ENCODE results near the gene ZNF883. TPM values are rescaled to one million over a fixed set of nuclear protein-coding genes. Genes with fewer than 3 reads are reported as not detected.

ZNF883 gene
- total and polyA plus RNA-seq, 2 experiments from 2014 or later: 26.8 to 44.4 TPM

DNA sequence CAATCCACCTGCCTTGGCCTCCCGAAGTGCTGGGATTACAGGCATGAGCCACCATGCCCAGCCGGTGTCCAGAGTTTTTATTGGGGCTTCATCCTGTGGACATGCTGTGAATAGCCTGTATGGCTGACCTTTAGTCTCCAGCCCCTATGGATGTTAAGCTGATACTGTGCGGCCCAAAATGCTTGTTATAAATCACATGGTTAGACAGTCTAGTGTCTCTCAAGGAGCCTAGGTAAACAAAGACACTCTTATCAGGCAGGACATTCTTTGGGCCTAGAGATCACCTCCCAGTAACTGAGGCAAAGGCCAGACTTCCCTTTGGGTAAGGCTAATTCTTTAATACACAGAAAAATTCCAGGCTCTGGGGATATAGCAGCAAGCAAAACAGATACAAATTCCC, 99.4 kb downstream of the ZNF883 start:
- H3K27me3 ChIP-seq (ENCODE audit: insufficient read depth): peaks cover 17% of the 10 kb centered on the region; the same call in 1 of the 2 replicates
- Mint-ChIP-seq H3K4me3 (no peak overlapping the region), H3K9me3 (no peaks in the 10 kb centered on the region), H3K36me3 (ENCODE audit: low read depth) (no peaks in the 10 kb centered on the region), H3K4me1 (no peaks in the 10 kb centered on the region), H3K27ac (no peak overlapping the region), H3K27me3 (ENCODE audit: insufficient read depth, low read depth, poor library complexity) (peaks cover 1% of the 10 kb centered on the region)
- ATAC-seq (no peak), DNase-seq (ENCODE audit: low spot score) (no peak)
- no peaks in the 10 kb centered on the region for H3K9me2 ChIP-seq (ENCODE audit: insufficient read depth)
- no peaks in the 10 kb centered on the region for H3F3A ChIP-seq (replicated peaks; ENCODE audit: low read depth)
- no peak overlapping the region for H3K27ac ChIP-seq (ENCODE audit: low read depth)
- no peak overlapping the region for H3K4me2 ChIP-seq
- H3K79me2 ChIP-seq (replicated peaks; ENCODE audit: insufficient read depth): no peaks in the 10 kb centered on the region
- TF ChIP-seq STAT1 (IDR thresholded peaks at IDR 0.05; ENCODE audit: unreplicated experiment): no peak
- TF ChIP-seq, protein P1, sequence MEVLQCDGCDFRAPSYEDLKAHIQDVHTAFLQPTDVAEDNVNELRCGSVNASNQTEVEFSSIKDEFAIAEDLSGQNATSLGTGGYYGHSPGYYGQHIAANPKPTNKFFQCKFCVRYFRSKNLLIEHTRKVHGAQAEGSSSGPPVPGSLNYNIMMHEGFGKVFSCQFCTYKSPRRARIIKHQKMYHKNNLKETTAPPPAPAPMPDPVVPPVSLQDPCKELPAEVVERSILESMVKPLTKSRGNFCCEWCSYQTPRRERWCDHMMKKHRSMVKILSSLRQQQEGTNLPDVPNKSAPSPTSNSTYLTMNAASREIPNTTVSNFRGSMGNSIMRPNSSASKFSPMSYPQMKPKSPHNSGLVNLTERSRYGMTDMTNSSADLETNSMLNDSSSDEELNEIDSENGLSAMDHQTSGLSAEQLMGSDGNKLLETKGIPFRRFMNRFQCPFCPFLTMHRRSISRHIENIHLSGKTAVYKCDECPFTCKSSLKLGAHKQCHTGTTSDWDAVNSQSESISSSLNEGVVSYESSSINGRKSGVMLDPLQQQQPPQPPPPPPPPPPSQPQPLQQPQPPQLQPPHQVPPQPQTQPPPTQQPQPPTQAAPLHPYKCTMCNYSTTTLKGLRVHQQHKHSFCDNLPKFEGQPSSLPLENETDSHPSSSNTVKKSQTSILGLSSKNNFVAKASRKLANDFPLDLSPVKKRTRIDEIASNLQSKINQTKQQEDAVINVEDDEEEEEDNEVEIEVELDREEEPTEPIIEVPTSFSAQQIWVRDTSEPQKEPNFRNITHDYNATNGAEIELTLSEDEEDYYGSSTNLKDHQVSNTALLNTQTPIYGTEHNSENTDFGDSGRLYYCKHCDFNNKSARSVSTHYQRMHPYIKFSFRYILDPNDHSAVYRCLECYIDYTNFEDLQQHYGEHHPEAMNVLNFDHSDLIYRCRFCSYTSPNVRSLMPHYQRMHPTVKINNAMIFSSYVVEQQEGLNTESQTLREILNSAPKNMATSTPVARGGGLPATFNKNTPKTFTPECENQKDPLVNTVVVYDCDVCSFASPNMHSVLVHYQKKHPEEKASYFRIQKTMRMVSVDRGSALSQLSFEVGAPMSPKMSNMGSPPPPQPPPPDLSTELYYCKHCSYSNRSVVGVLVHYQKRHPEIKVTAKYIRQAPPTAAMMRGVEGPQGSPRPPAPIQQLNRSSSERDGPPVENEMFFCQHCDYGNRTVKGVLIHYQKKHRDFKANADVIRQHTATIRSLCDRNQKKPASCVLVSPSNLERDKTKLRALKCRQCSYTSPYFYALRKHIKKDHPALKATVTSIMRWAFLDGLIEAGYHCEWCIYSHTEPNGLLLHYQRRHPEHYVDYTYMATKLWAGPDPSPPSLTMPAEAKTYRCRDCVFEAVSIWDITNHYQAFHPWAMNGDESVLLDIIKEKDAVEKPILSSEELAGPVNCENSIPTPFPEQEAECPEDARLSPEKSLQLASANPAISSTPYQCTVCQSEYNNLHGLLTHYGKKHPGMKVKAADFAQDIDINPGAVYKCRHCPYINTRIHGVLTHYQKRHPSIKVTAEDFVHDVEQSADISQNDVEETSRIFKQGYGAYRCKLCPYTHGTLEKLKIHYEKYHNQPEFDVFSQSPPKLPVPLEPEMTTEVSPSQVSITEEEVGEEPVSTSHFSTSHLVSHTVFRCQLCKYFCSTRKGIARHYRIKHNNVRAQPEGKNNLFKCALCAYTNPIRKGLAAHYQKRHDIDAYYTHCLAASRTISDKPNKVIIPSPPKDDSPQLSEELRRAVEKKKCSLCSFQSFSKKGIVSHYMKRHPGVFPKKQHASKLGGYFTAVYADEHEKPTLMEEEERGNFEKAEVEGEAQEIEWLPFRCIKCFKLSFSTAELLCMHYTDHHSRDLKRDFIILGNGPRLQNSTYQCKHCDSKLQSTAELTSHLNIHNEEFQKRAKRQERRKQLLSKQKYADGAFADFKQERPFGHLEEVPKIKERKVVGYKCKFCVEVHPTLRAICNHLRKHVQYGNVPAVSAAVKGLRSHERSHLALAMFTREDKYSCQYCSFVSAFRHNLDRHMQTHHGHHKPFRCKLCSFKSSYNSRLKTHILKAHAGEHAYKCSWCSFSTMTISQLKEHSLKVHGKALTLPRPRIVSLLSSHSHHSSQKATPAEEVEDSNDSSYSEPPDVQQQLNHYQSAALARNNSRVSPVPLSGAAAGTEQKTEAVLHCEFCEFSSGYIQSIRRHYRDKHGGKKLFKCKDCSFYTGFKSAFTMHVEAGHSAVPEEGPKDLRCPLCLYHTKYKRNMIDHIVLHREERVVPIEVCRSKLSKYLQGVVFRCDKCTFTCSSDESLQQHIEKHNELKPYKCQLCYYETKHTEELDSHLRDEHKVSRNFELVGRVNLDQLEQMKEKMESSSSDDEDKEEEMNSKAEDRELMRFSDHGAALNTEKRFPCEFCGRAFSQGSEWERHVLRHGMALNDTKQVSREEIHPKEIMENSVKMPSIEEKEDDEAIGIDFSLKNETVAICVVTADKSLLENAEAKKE (CRISPR knock-in tag; IDR thresholded peaks at IDR 0.05): no peak
- TF ChIP-seq, protein P2, sequence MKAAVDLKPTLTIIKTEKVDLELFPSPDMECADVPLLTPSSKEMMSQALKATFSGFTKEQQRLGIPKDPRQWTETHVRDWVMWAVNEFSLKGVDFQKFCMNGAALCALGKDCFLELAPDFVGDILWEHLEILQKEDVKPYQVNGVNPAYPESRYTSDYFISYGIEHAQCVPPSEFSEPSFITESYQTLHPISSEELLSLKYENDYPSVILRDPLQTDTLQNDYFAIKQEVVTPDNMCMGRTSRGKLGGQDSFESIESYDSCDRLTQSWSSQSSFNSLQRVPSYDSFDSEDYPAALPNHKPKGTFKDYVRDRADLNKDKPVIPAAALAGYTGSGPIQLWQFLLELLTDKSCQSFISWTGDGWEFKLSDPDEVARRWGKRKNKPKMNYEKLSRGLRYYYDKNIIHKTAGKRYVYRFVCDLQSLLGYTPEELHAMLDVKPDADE (IDR thresholded peaks at IDR 0.05): no peak
- no peak for TF ChIP-seq EZH2 (IDR thresholded peaks at IDR 0.05; ENCODE audit: low read depth, unreplicated experiment)
- TF ChIP-seq ZNF114 (CRISPR knock-in tag; IDR thresholded peaks at IDR 0.05): no peak
- TF ChIP-seq POLR2AphosphoS5 (IDR thresholded peaks at IDR 0.05; ENCODE audit: low read depth): no peak
- TF ChIP-seq, protein P3, sequence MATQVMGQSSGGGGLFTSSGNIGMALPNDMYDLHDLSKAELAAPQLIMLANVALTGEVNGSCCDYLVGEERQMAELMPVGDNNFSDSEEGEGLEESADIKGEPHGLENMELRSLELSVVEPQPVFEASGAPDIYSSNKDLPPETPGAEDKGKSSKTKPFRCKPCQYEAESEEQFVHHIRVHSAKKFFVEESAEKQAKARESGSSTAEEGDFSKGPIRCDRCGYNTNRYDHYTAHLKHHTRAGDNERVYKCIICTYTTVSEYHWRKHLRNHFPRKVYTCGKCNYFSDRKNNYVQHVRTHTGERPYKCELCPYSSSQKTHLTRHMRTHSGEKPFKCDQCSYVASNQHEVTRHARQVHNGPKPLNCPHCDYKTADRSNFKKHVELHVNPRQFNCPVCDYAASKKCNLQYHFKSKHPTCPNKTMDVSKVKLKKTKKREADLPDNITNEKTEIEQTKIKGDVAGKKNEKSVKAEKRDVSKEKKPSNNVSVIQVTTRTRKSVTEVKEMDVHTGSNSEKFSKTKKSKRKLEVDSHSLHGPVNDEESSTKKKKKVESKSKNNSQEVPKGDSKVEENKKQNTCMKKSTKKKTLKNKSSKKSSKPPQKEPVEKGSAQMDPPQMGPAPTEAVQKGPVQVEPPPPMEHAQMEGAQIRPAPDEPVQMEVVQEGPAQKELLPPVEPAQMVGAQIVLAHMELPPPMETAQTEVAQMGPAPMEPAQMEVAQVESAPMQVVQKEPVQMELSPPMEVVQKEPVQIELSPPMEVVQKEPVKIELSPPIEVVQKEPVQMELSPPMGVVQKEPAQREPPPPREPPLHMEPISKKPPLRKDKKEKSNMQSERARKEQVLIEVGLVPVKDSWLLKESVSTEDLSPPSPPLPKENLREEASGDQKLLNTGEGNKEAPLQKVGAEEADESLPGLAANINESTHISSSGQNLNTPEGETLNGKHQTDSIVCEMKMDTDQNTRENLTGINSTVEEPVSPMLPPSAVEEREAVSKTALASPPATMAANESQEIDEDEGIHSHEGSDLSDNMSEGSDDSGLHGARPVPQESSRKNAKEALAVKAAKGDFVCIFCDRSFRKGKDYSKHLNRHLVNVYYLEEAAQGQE (IDR thresholded peaks at IDR 0.05; ENCODE audit: unreplicated experiment): no peak
- TF ChIP-seq, protein P4, sequence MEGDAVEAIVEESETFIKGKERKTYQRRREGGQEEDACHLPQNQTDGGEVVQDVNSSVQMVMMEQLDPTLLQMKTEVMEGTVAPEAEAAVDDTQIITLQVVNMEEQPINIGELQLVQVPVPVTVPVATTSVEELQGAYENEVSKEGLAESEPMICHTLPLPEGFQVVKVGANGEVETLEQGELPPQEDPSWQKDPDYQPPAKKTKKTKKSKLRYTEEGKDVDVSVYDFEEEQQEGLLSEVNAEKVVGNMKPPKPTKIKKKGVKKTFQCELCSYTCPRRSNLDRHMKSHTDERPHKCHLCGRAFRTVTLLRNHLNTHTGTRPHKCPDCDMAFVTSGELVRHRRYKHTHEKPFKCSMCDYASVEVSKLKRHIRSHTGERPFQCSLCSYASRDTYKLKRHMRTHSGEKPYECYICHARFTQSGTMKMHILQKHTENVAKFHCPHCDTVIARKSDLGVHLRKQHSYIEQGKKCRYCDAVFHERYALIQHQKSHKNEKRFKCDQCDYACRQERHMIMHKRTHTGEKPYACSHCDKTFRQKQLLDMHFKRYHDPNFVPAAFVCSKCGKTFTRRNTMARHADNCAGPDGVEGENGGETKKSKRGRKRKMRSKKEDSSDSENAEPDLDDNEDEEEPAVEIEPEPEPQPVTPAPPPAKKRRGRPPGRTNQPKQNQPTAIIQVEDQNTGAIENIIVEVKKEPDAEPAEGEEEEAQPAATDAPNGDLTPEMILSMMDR (conservative IDR thresholded peaks at IDR 0.05; ENCODE audit: low read depth in 2 of 2): no peak
- no peak for TF ChIP-seq ZNF331 (CRISPR knock-in tag; IDR thresholded peaks at IDR 0.05; ENCODE audit: low read depth)
- no peak for TF ChIP-seq JUNB (IDR thresholded peaks at IDR 0.05; ENCODE audit: unreplicated experiment)
- H4K20me1 ChIP-seq (replicated peaks; ENCODE audit: insufficient read depth): no peaks in the 10 kb centered on the region
- H3K4me3 ChIP-seq: no peak overlapping the region
- no peaks in the 10 kb centered on the region for H3K4me1 ChIP-seq (ENCODE audit: insufficient read depth)
- H2AFZ ChIP-seq: no peak overlapping the region
- H3K36me3 ChIP-seq (ENCODE audit: insufficient read depth): no peaks in the 10 kb centered on the region

Measured in GM23338 (cell line).